Measurements from ENCODE around the gene DNAAF9. TPM values are rescaled to one million over a fixed set of nuclear protein-coding genes. Genes with fewer than 3 reads are reported as not detected.

Gene DNAAF9
- total RNA-seq, 4 donors from 2014 or later: 42.3 to 56.6 (median 46.3) TPM

DNA sequence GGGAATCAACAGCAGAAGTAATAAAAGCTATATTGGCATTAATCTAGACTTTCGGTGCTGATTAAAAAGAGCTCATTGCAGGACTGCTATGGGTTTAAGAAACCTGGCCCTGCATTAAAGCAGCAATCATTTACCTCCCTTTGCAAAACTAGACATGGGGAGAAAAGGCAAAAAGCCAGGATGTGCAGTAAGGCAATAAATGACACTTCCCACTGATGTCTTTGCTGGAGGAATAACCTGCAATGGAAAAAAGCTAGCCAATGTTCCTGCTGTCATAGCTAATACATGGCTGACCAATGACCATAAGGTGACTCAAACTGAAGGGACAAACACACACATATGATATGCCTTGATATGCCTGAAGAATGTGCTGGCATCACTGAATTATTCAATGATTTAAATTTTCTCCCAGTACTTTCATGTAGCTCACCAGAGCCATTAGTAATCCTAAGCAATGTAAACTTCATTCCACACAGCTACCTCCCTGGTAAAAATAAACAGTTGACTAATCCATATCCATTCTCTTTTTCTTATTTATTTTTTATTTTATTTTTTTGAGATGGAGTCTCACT, 8.7 kb downstream of the DNAAF9 start:
- no peaks in the 10 kb centered on the region for H3K9me3 ChIP-seq
- DNase-seq: no peak
- ATAC-seq: no peak
- H3K27me3 ChIP-seq: no peaks in the 10 kb centered on the region
- H3K27ac ChIP-seq: no peak overlapping the region
- TF ChIP-seq POLR2A (IDR thresholded peaks at IDR 0.05): no peak
- intact Hi-C loops (cut with DNase I; ENCODE audit: low total_unique reads) (no loop called here), in situ Hi-C loops (cut with MboI; ENCODE audit: low sequenced_read_pairs in 4 of 4) (no loop called here)
- H3K4me3 ChIP-seq: no peak overlapping the region
- H3K36me3 ChIP-seq: no peaks in the 10 kb centered on the region
- peaks cover 10% of the 10 kb centered on the region in 2 donors for H3K4me1 ChIP-seq

DNA sequence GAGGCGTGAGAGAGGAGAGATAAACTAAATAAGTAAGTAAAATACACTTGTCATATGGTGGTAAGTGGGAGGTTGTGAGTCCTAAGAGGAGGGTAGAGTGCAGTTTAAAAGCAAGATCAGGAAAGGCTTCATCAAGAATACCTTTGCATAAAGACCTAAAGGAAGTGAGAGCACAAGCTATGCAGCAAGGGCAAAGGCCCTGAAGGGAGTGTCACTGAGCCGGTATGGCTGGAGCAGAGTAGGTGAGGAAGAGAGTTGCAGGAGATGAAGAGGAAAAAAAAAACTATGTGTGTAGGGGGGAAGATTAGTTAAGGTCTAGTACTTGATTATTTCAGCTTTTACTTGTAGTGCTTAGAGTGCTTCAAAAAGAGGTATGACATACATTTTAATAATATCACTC, 11.0 kb downstream of the DNAAF9 start:
- ATAC-seq (no peak), DNase-seq (no peak)
- no peak for TF ChIP-seq POLR2A (IDR thresholded peaks at IDR 0.05)
- TF ChIP-seq, protein P1, sequence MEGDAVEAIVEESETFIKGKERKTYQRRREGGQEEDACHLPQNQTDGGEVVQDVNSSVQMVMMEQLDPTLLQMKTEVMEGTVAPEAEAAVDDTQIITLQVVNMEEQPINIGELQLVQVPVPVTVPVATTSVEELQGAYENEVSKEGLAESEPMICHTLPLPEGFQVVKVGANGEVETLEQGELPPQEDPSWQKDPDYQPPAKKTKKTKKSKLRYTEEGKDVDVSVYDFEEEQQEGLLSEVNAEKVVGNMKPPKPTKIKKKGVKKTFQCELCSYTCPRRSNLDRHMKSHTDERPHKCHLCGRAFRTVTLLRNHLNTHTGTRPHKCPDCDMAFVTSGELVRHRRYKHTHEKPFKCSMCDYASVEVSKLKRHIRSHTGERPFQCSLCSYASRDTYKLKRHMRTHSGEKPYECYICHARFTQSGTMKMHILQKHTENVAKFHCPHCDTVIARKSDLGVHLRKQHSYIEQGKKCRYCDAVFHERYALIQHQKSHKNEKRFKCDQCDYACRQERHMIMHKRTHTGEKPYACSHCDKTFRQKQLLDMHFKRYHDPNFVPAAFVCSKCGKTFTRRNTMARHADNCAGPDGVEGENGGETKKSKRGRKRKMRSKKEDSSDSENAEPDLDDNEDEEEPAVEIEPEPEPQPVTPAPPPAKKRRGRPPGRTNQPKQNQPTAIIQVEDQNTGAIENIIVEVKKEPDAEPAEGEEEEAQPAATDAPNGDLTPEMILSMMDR (IDR thresholded peaks at IDR 0.05 in 4 of 5, conservative IDR thresholded peaks at IDR 0.05 in 1 of 5): no peak
- intact Hi-C loops (cut with DNase I; ENCODE audit: low total_unique reads): no loop called here
- H3K4me3 ChIP-seq: no peak overlapping the region
- H3K4me1 ChIP-seq: peaks cover 8 to 10% of the 10 kb centered on the region in 2 donors
- H3K36me3 ChIP-seq: no peaks in the 10 kb centered on the region
- H3K27me3 ChIP-seq: no peaks in the 10 kb centered on the region
- in situ Hi-C loops (cut with MboI; ENCODE audit: low sequenced_read_pairs in 4 of 4): no loop called here
- no peak overlapping the region for H3K27ac ChIP-seq
- H3K9me3 ChIP-seq: no peaks in the 10 kb centered on the region

DNA sequence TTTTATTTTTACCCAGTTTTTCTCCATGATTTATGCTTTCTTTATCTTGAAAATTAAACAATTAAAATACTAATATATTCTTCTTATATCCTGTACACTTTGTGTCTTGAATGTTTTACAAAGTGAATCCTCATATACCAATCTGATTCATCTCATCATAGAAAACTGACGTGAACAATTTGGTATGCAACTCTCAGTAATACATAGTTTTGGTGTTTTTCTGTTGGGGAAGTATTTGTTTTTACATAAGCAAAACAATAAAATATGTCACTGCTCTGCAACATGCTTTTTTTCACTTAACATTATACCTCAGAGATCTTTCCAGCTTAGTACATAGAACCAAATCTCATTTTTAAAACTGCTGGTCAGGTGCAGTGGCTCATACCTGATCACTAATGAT, 14.7 kb downstream of the DNAAF9 start:
- no peak overlapping the region for H3K27ac ChIP-seq
- in situ Hi-C loops (cut with MboI; ENCODE audit: low sequenced_read_pairs in 4 of 4) (no loop called here), intact Hi-C loops (cut with DNase I; ENCODE audit: low total_unique reads) (no loop called here)
- ATAC-seq (no peak), DNase-seq (no peak)
- no peak for TF ChIP-seq POLR2A (IDR thresholded peaks at IDR 0.05)
- TF ChIP-seq, protein P1 (IDR thresholded peaks at IDR 0.05 in 4 of 5, conservative IDR thresholded peaks at IDR 0.05 in 1 of 5): no peak
- no peaks in the 10 kb centered on the region for H3K27me3 ChIP-seq
- peaks cover 0 to 10% of the 10 kb centered on the region in 2 donors for H3K4me1 ChIP-seq
- no peak overlapping the region for H3K4me3 ChIP-seq
- no peaks in the 10 kb centered on the region for H3K36me3 ChIP-seq
- H3K9me3 ChIP-seq: no peaks in the 10 kb centered on the region

DNA sequence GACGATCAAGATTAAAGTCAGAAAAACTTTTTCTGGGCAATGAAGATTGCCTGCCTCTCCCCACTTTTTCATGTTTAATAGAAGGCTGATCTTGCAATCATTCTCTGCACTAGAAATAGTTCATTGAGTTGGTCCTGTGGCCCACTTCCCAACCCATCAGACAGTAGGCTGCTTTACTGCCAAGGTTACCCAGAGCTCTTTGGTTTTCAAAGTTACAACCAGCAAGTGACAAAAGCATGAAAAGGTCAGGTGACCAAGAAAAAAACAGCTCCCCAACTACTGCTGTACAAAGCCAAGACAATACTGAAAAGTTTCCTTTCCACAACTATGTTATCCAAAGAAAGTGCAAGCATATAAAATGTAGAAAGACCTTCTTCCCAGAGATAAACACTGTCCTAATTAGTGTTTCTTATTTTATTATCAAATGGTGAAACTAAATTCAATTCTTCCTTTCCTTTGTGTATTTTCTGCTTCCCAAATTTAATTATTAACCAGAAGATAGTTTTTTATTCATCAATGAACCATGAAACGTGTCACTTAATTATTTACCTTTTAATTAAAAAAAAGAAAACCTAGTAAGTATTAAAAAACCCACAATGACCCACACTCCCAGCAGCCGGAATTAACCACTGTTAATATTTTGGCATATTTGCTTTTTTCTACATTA, 16.6 kb downstream of the DNAAF9 start:
- intact Hi-C loops (cut with DNase I; ENCODE audit: low total_unique reads): no loop called here
- peaks cover 0 to 10% of the 10 kb centered on the region in 2 donors for H3K4me1 ChIP-seq
- H3K9me3 ChIP-seq: peaks cover 0 to 1% (median 0%) of the 10 kb centered on the region in 3 donors
- no peak for DNase-seq
- no peaks in the 10 kb centered on the region for H3K36me3 ChIP-seq
- no peaks in the 10 kb centered on the region for H3K27me3 ChIP-seq
- TF ChIP-seq POLR2A (IDR thresholded peaks at IDR 0.05): no peak
- TF ChIP-seq, protein P1 (IDR thresholded peaks at IDR 0.05 in 4 of 5, conservative IDR thresholded peaks at IDR 0.05 in 1 of 5): no peak
- no peak overlapping the region for H3K27ac ChIP-seq
- no peak for ATAC-seq
- in situ Hi-C loops (cut with MboI; ENCODE audit: low sequenced_read_pairs in 4 of 4): no loop called here
- no peak overlapping the region for H3K4me3 ChIP-seq

DNA sequence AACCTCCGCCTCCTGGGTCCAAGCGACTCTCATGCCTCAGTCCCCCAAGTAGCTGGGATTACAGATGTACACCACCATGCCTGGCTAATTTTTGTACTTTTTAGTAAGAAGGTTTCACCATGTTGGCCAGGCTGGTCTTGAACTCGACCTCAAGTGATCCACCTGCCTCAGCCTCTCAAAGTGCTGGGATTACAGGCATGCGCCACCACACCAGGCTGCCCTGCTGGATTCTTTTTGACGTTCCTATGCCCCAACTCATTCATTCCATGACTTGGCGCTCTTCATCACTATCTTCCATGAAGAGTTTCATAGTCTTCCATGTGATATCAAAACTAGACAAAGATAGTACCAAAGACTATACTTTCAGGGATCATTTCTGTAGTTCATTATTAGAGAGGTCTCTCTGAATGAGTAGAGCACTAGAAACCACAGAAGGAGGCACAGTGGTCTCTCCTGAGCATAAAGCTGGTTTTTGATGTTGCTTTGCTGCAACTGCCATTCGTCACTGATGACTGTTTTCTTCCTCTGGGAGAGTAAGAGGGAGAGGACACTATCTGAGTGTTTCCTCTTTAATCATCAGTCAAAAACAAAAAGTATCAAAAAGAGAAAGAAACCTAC, 23.5 kb downstream of the DNAAF9 start:
- DNase-seq: no peak
- peaks cover 0 to 4% (median 0%) of the 10 kb centered on the region in 3 donors for H3K9me3 ChIP-seq
- TF ChIP-seq, protein P1 (IDR thresholded peaks at IDR 0.05 in 4 of 5, conservative IDR thresholded peaks at IDR 0.05 in 1 of 5): no peak
- TF ChIP-seq POLR2A (IDR thresholded peaks at IDR 0.05): no peak
- no peak for ATAC-seq
- in situ Hi-C loops (cut with MboI; ENCODE audit: low sequenced_read_pairs in 4 of 4): no loop called here
- H3K27ac ChIP-seq: no peak overlapping the region
- no peak overlapping the region for H3K4me3 ChIP-seq
- H3K27me3 ChIP-seq: no peaks in the 10 kb centered on the region
- H3K36me3 ChIP-seq: peaks cover 0 to 13% of the 10 kb centered on the region in 2 donors
- H3K4me1 ChIP-seq: no peaks in the 10 kb centered on the region
- intact Hi-C loops (cut with DNase I; ENCODE audit: low total_unique reads): no loop called here

Data from gastrocnemius medialis (tissue), 4 donors.